PC-3 (cell line): Measurements from ENCODE around the gene UBE3D. TPM values are rescaled to one million over a fixed set of nuclear protein-coding genes. Genes with fewer than 3 reads are reported as not detected.

Source experiments
- ATAC-seq: fragments of 200-7000 bp; cut with Tn5 transposase; 2 replicates; pipeline ENCODE4 v1.9.1; 2020; ENCODE audit warnings: mild to moderate bottlenecking, moderate library complexity
- BruUV-seq: library from RNA; stranded (reverse); fragments of 400-500 nt; replicated peaks from 2 replicates; lab custom pipeline; 2021; lab: Mats Ljungman, UMichigan
- CTCF ChIA-PET: fragments of 300-600 bp; sonication (Branson Sonifier 250); formaldehyde crosslinking; loops from one replicate; lab custom pipeline; 2022; ENCODE audit warnings: antibody characterized with exemption; lab: Charles Lee
- POLR2A ChIA-PET: fragments of 300-600 bp; sonication (Branson Sonifier 250); formaldehyde crosslinking; loops from one replicate; lab custom pipeline; 2022; ENCODE audit warnings: antibody characterized with exemption; ENCODE audit not compliant: unreplicated experiment; lab: Charles Lee
- DNase-seq: peaks from one replicate; pipeline ENCODE4 v3.0.0-alpha.2; 2015
- H2AFZ ChIP-seq: fragments of 300-600 bp; sonication (generic); 2 replicates; pipeline ENCODE4 v1.6.0; 2016; ENCODE audit warnings: antibody characterized with exemption, low read length
- H3F3A ChIP-seq: fragments of 300-600 bp; sonication (generic); one replicate; pipeline ENCODE4 v1.6.0; 2017; ENCODE audit warnings: antibody characterized with exemption, low read length, control low read depth, mild to moderate bottlenecking; ENCODE audit not compliant: unreplicated experiment
- H3K27ac ChIP-seq: fragments of 300-600 bp; sonication (generic); 2 replicates; pipeline ENCODE4 v1.5.1; 2016; ENCODE audit warnings: mild to moderate bottlenecking, low read length
- H3K27me3 ChIP-seq: fragments of 300-600 bp; sonication (generic); 2 replicates; pipeline ENCODE4 v1.6.1; 2016; ENCODE audit warnings: low read length, mixed read lengths
- H3K36me3 ChIP-seq: fragments of 300-600 bp; sonication (generic); 2 replicates; pipeline ENCODE4 v1.6.1; 2016; ENCODE audit warnings: low read depth, mixed run types, low read length, mixed read lengths
- H3K4me1 ChIP-seq: fragments of 300-600 bp; sonication (generic); 2 replicates; pipeline ENCODE4 v1.5.1; 2016; ENCODE audit warnings: low read length; ENCODE audit not compliant: insufficient read depth
- H3K4me2 ChIP-seq: fragments of 300-600 bp; sonication (generic); 2 replicates; pipeline ENCODE4 v1.6.0; 2016; ENCODE audit warnings: low read length
- H3K4me3 ChIP-seq: fragments of 300-600 bp; sonication (generic); 2 replicates; pipeline ENCODE4 v1.5.1; 2016; ENCODE audit warnings: mild to moderate bottlenecking, low read length, mixed read lengths
- H3K79me2 ChIP-seq: fragments of 300-600 bp; sonication (generic); 2 replicates; pipeline ENCODE4 v1.6.1; 2017; ENCODE audit warnings: low read length, mixed read lengths
- H3K9ac ChIP-seq: fragments of 300-600 bp; sonication (generic); 2 replicates; pipeline ENCODE4 v1.6.0; 2016; ENCODE audit warnings: mild to moderate bottlenecking, low read length
- H3K9me2 ChIP-seq: fragments of 300-600 bp; sonication (generic); replicated peaks from 2 replicates; pipeline ENCODE4 v1.6.1; 2016; ENCODE audit warnings: mixed run types, low read length, mixed read lengths
- H3K9me3 ChIP-seq: fragments of 300-600 bp; sonication (generic); 2 replicates; pipeline ENCODE4 v1.6.1; 2016; ENCODE audit warnings: low read length, mixed read lengths
- H4K20me1 ChIP-seq: fragments of 300-600 bp; sonication (generic); 2 replicates; pipeline ENCODE4 v1.6.1; 2016; ENCODE audit warnings: low read length, mixed read lengths
- EZH2 ChIP-seq: fragments of 300-600 bp; sonication (generic); IDR thresholded peaks from one replicate; pipeline ENCODE4 v1.6.1; 2017; ENCODE audit warnings: antibody characterized with exemption, mild to moderate bottlenecking, low read length; ENCODE audit not compliant: unreplicated experiment
- EZH2phosphoT487 ChIP-seq: fragments of 300-600 bp; sonication (generic); IDR thresholded peaks from 2 replicates; pipeline ENCODE4 v1.6.1; 2018; ENCODE audit warnings: mild to moderate bottlenecking, antibody characterized with exemption, low read length, borderline replicate concordance
- intact Hi-C: fragments of 100-400 bp; cut with micrococcal nuclease; formaldehyde crosslinking; loops from 2 replicates; pipeline ENCODE4 v1.9.0; 2023
- total RNA-seq: library from RNA; depleted of rRNA; stranded (reverse); fragments of >200 nt; gene quantifications from 2 replicates; pipeline ENCODE4 v1.2.3, GENCODE V29; 2014
- TF ChIP-seq, protein P1 (sequence below): fragments of 300-600 bp; sonication (generic); conservative IDR thresholded peaks from 2 replicates; pipeline ENCODE4 v1.5.1; 2017; ENCODE audit warnings: antibody characterized with exemption, low read depth, mild to moderate bottlenecking, low read length

The UBE3D gene
- total RNA-seq, 1 experiment from 2014 or later = 5.0 TPM

DNA sequence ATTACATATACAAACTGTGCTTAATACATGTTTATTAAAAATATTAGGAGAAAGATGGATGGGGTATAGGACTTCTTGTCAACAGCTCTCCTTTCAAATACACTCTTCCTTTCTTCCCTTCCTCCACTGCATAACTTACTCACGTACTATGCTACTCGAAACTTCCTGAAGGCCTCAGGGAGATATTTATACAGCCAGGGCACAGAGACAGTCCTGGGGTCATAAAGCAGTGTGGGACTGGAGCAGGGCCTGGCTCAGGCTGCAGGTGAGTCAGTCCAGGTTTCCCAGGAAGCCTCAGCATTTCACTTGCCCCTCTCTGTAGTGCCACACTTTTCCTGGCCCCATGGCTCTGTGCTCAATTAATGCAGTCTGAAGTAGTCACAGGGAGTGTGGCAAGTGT lies 157.0 kb downstream of the UBE3D start:
- H3K27ac ChIP-seq = peak overlapping the region; percentile 39; the same call in 1 of the 2 replicates
- BruUV-seq = no TSS peak
- peak overlapping the region; percentile 25; the same call in 1 of the 2 replicates for H3K4me2 ChIP-seq
- ChIA-PET POLR2A (interaction anchor here (0.6 kb wide), 1 partner anchor 708 kb away, joined by 7 read pairs; no protein-coding TSS in a partner anchor), CTCF (no interaction called here)
- H3K4me3 ChIP-seq = no peak overlapping the region
- no peaks in the 10 kb centered on the region for H3F3A ChIP-seq
- H3K79me2 ChIP-seq = no peaks in the 10 kb centered on the region
- H3K4me1 ChIP-seq = peaks cover 34% of the 10 kb centered on the region
- no peak overlapping the region for H2AFZ ChIP-seq
- intact Hi-C loops = no loop called here
- TF ChIP-seq EZH2 = no peak
- no peak for TF ChIP-seq EZH2phosphoT487
- TF ChIP-seq, protein P1, sequence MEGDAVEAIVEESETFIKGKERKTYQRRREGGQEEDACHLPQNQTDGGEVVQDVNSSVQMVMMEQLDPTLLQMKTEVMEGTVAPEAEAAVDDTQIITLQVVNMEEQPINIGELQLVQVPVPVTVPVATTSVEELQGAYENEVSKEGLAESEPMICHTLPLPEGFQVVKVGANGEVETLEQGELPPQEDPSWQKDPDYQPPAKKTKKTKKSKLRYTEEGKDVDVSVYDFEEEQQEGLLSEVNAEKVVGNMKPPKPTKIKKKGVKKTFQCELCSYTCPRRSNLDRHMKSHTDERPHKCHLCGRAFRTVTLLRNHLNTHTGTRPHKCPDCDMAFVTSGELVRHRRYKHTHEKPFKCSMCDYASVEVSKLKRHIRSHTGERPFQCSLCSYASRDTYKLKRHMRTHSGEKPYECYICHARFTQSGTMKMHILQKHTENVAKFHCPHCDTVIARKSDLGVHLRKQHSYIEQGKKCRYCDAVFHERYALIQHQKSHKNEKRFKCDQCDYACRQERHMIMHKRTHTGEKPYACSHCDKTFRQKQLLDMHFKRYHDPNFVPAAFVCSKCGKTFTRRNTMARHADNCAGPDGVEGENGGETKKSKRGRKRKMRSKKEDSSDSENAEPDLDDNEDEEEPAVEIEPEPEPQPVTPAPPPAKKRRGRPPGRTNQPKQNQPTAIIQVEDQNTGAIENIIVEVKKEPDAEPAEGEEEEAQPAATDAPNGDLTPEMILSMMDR = no peak
- peak; percentile 69 for DNase-seq
- H3K36me3 ChIP-seq = no peaks in the 10 kb centered on the region
- no peaks in the 10 kb centered on the region for H3K9me2 ChIP-seq
- no peak overlapping the region for H3K9ac ChIP-seq
- H3K27me3 ChIP-seq = no peaks in the 10 kb centered on the region
- H3K9me3 ChIP-seq = no peaks in the 10 kb centered on the region
- peak; percentile 85 for ATAC-seq
- no peaks in the 10 kb centered on the region for H4K20me1 ChIP-seq

DNA sequence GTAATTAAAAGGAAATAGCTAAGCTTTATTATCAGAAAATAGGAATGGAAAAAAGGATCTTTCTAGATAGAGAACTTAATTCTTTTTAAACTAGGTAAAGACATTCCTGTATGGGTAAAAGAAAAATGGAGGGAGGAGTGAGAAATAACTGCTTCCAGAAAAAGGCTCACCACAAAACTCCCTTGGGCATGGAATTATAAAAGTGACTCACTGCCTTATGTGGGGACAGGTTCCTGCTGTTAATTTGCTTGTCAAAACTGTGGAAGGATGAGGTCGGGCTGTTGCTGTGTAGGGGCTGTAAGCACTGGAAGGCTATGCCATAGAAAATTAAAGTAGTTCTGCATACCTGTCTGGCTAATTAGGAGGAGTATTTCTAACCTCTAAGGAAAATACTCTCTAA lies 158.7 kb downstream of the UBE3D start:
- POLR2A ChIA-PET = no interaction called here
- intact Hi-C loops = no loop called here
- peak overlapping the region; percentile 31 for H3K4me2 ChIP-seq
- ATAC-seq (peak; percentile 72), DNase-seq (peak; percentile 70)
- H3K9me3 ChIP-seq = no peaks in the 10 kb centered on the region
- H3K36me3 ChIP-seq = no peaks in the 10 kb centered on the region
- H4K20me1 ChIP-seq = no peaks in the 10 kb centered on the region
- H3K4me1 ChIP-seq = peaks cover 34% of the 10 kb centered on the region
- peak overlapping the region; percentile 19; the same call in 1 of the 2 replicates for H3K27ac ChIP-seq
- TF ChIP-seq, protein P1 = no peak
- TF ChIP-seq EZH2 (no peak), EZH2phosphoT487 (no peak)
- no TSS peak for BruUV-seq
- no peak overlapping the region for H3K4me3 ChIP-seq
- no peaks in the 10 kb centered on the region for H3K9me2 ChIP-seq
- H2AFZ ChIP-seq = no peak overlapping the region
- no peak overlapping the region for H3K9ac ChIP-seq
- no peaks in the 10 kb centered on the region for H3K79me2 ChIP-seq
- no peaks in the 10 kb centered on the region for H3K27me3 ChIP-seq
- H3F3A ChIP-seq = no peaks in the 10 kb centered on the region
- CTCF ChIA-PET = interaction anchor here (0.7 kb wide), 1 partner anchor 647 kb away, joined by 6 read pairs; no protein-coding TSS in a partner anchor

DNA sequence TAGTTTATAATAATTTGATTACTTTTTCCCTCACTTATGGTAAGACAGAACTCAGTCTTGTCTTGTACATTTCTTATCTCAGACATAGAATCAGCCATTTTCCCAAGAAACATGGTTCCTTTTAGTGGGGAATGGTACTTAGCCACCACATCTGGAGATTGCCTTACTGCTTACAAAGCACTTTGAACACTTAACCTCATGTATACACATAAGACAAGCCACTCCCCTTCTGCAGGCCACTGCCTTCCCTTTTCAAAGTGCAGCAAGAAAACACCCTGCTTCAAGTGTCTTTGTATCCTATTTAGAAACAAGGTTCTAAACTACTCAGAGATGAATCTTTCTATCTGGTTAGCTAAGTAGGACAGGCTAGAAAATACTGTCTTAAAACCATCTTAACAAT lies 159.2 kb downstream of the UBE3D start:
- Histone ChIP-seq H3K27me3 (no peaks in the 10 kb centered on the region), H2AFZ (no peak overlapping the region), H3K79me2 (no peaks in the 10 kb centered on the region), H3F3A (no peaks in the 10 kb centered on the region), H3K9ac (no peak overlapping the region), H3K27ac (peak overlapping the region; percentile 19; the same call in 1 of the 2 replicates), H3K4me3 (no peak overlapping the region), H3K9me3 (no peaks in the 10 kb centered on the region), H3K4me2 (peak overlapping the region; percentile 31; the same call in 1 of the 2 replicates), H3K4me1 (peaks cover 34% of the 10 kb centered on the region), H3K9me2 (no peaks in the 10 kb centered on the region), H4K20me1 (no peaks in the 10 kb centered on the region), H3K36me3 (no peaks in the 10 kb centered on the region)
- ATAC-seq = no peak
- TF ChIP-seq EZH2 (no peak), EZH2phosphoT487 (no peak)
- TF ChIP-seq, protein P1 = no peak
- POLR2A ChIA-PET = no interaction called here
- BruUV-seq = no TSS peak
- intact Hi-C loops = no loop called here
- peak; percentile 6 for DNase-seq
- CTCF ChIA-PET = interaction anchor here (0.7 kb wide), 1 partner anchor 647 kb away, joined by 6 read pairs; no protein-coding TSS in a partner anchor
